Prostate gland (tissue), 2 donors: ENCODE data around the gene GRHPR. TPM values are rescaled to one million over a fixed set of nuclear protein-coding genes. Genes with fewer than 3 reads are reported as not detected.

Source experiments
- DNase-seq: peaks from one replicate; pipeline ENCODE4 v3.0.0-alpha.2; 2019; ENCODE audit warnings: low spot score
- H3K27ac ChIP-seq, 2 donors: fragments of 200-600 bp; sonication (generic); 2 replicates each; pipeline ENCODE4 v1.5.1; 2017 to 2019
- H3K27me3 ChIP-seq: fragments of 200-600 bp; sonication (generic); replicated peaks from 2 replicates; pipeline ENCODE4 v1.5.1; 2019; ENCODE audit not compliant: insufficient read depth
- H3K36me3 ChIP-seq, 2 donors: fragments of 200-600 bp; sonication (generic); 1 replicate in 1 of 2; 2 replicates in 1 of 2; pipeline versions ENCODE4 v1.5.1 to v1.8.1; 2017 to 2019
- H3K4me1 ChIP-seq: fragments of 200-600 bp; sonication (generic); replicated peaks from 2 replicates; pipeline ENCODE4 v1.5.1; 2019
- H3K4me3 ChIP-seq, 2 donors: fragments of 200-600 bp; sonication (generic); 2 replicates each; pipeline ENCODE4 v1.5.1; 2017 to 2019
- H3K9me3 ChIP-seq: fragments of 200-600 bp; sonication (generic); 2 replicates; pipeline ENCODE4 v1.5.1; 2017
- POLR2A ChIP-seq: fragments of 450-650 bp; IDR thresholded peaks from one replicate; pipeline ENCODE4 v1.6.1; 2016; ENCODE audit warnings: antibody characterized with exemption, mild to moderate bottlenecking
- POLR2AphosphoS5 ChIP-seq: sonication (generic); formaldehyde crosslinking; IDR thresholded peaks from one replicate; pipeline ENCODE4 v1.6.1; 2017; ENCODE audit warnings: antibody characterized with exemption
- WGBS: methylation state at CpG from one replicate; pipeline ENCODE4 v1.1.5; 2018; 5-methylcytosine and 5-hydroxymethylcytosine counted together
- intact Hi-C: fragments of 100-400 bp; cut with DNase I; formaldehyde crosslinking; loops from one replicate; pipeline ENCODE4 v1.14.2; 2022
- total RNA-seq, 2 donors: library from RNA; depleted of rRNA; stranded (reverse); fragments of >200 nt; gene quantifications; one replicate each; pipeline ENCODE4 v1.1.0, GENCODE V29; 2016
- TF ChIP-seq, protein P1 (sequence below), 4 experiments: fragments of 200-600 bp in 2 of 4; fragments of 450-650 bp in 2 of 4; sonication (generic) in 2 of 4; IDR thresholded peaks; 1 replicate in 3 of 4; 2 replicates in 1 of 4; pipeline ENCODE4 v1.5.1; 2016 to 2019; ENCODE audit warnings: antibody characterized with exemption in 4 of 4, mild to moderate bottlenecking in 2 of 4, moderate library complexity in 2 of 4

The GRHPR gene
- total RNA-seq, 2 donors from 2014 or later = 191 to 275 TPM

DNA sequence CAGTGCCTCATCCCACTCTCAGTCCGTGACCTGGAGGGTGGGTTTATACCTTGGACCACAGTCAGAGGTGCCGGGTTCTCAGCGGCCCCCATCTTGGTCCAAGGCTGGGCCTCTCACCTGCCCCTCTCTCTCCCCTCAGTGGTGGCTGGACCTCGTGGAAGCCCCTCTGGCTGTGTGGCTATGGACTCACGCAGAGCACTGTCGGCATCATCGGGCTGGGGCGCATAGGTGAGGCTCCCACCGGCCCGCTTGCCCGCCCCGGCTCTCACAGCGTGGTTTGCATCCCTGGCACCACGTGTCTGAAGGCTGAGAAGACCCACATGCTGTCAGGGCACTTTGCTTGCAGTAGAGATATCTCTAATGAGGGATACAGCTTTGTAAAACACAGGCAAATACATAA lies 5.8 kb downstream of the GRHPR start:
- Histone ChIP-seq H3K4me1 (peaks cover 14% of the 10 kb centered on the region), H3K4me3 (no peak overlapping the region), H3K9me3 (no peaks in the 10 kb centered on the region), H3K36me3 (no peaks in the 10 kb centered on the region), H3K27ac (no peak overlapping the region), H3K27me3 (no peaks in the 10 kb centered on the region)
- TF ChIP-seq, protein P1, sequence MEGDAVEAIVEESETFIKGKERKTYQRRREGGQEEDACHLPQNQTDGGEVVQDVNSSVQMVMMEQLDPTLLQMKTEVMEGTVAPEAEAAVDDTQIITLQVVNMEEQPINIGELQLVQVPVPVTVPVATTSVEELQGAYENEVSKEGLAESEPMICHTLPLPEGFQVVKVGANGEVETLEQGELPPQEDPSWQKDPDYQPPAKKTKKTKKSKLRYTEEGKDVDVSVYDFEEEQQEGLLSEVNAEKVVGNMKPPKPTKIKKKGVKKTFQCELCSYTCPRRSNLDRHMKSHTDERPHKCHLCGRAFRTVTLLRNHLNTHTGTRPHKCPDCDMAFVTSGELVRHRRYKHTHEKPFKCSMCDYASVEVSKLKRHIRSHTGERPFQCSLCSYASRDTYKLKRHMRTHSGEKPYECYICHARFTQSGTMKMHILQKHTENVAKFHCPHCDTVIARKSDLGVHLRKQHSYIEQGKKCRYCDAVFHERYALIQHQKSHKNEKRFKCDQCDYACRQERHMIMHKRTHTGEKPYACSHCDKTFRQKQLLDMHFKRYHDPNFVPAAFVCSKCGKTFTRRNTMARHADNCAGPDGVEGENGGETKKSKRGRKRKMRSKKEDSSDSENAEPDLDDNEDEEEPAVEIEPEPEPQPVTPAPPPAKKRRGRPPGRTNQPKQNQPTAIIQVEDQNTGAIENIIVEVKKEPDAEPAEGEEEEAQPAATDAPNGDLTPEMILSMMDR (IDR thresholded peaks at IDR 0.05) = no peak
- no peak for TF ChIP-seq POLR2AphosphoS5
- 93% methylated on average over 14 of the region's 14 CpGs for WGBS
- intact Hi-C loops = no loop called here
- no peak for DNase-seq

DNA sequence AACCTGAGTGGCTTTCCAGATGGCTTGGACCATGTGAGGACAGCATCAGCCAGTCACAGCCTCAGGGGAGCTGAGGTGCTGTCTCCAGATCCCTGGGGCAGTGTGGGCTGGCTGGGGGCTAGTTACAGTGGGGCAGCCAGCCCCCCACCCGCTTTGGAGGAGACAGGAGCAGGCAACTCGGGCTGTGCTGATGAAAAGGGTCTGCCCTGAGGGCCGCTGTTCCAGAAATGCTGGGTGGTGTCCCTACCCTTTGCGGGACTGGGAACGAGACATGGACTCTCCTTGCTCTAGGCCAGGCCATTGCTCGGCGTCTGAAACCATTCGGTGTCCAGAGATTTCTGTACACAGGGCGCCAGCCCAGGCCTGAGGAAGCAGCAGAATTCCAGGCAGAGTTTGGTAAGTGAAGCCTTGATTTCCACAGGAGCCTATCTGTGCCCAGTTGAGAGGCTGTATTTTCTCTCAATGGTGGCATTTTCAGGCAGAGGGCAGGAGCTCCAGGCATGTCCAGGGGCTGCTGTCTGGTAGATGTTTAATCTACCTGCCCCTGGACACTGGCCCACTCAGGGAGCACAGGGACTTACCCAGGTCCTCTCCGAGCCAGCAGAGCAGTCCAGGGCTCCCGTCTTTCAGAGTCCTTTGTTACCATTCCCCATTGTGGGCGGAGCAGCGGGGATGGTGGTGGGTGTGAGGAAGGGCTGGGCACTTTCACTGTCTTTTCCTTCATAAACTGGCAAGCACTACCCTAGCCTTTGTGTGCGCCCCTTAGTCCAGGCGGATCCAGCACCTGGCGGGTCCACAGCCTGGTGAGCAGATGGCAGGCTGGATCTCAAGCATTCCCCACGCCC lies 7.2 kb downstream of the GRHPR start:
- no peak for DNase-seq
- intact Hi-C loops = no loop called here
- Histone ChIP-seq H3K4me1 (peaks cover 6% of the 10 kb centered on the region), H3K4me3 (no peak overlapping the region), H3K9me3 (no peaks in the 10 kb centered on the region), H3K36me3 (no peaks in the 10 kb centered on the region), H3K27me3 (no peaks in the 10 kb centered on the region), H3K27ac (no peak overlapping the region)
- no peak for TF ChIP-seq POLR2A
- no peak for TF ChIP-seq POLR2AphosphoS5
- TF ChIP-seq, protein P1 (IDR thresholded peaks at IDR 0.05) = no peak
- 81% methylated on average over 17 of the region's 17 CpGs for WGBS

DNA sequence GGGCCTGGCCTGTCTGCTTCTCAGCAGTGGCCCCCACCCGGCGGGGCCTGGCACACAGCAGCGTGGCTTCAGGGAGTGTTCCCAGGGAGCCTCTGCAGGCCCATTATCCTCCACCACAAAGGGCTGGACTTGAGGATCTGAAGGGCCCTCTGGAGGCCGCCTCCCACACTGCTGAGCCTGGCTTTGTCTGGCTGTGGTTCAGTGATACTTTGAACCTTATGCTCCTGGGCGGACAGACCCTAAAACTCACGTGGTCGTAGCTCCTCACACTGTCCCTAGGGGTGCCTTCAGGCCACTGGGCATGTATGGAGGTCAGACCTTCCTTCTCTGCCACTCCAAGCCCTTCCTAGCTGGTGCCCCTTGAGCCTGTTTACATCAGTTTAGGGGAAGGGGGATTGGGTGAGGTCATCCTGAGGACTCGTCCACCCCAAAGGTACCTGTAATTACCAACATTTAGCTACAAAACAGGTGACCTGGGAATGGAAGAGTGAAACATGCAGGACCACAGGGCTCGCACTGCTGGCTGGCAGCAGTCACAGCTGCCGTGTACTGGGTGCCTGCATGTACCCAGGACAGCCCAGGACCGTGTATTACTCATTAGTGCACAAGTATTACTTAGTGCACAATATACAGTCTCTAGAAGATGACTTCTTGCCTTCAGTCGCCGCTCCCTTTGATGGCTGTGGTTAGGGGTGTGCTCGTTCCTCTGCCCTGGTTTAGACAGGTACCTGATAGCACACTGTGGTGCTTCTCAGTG lies 8.5 kb downstream of the GRHPR start:
- WGBS = 74% methylated on average over 14 of the region's 14 CpGs
- Histone ChIP-seq H3K4me3 (no peak overlapping the region), H3K4me1 (no peaks in the 10 kb centered on the region), H3K36me3 (no peaks in the 10 kb centered on the region), H3K9me3 (no peaks in the 10 kb centered on the region), H3K27me3 (no peaks in the 10 kb centered on the region), H3K27ac (no peak overlapping the region)
- TF ChIP-seq POLR2AphosphoS5 (no peak), POLR2A (no peak)
- TF ChIP-seq, protein P1 (IDR thresholded peaks at IDR 0.05) = no peak
- intact Hi-C loops = no loop called here
- no peak for DNase-seq

GRCh38 chr9:37432020-37432419 lies 9.5 kb downstream of the GRHPR start:
- no peaks in the 10 kb centered on the region for H3K4me1 ChIP-seq
- TF ChIP-seq POLR2AphosphoS5 (no peak), POLR2A (no peak)
- TF ChIP-seq, protein P1 (IDR thresholded peaks at IDR 0.05) = no peak
- no peak overlapping the region for H3K27ac ChIP-seq
- no peaks in the 10 kb centered on the region for H3K9me3 ChIP-seq
- H3K36me3 ChIP-seq = peaks cover 0 to 4% of the 10 kb centered on the region in 2 donors
- H3K27me3 ChIP-seq = no peaks in the 10 kb centered on the region
- no peak overlapping the region for H3K4me3 ChIP-seq
- 79% methylated on average over 6 of the region's 6 CpGs for WGBS
- intact Hi-C loops = no loop called here
- DNase-seq = no peak
